ENCODE results near the gene PRPSAP1.
A peak's percentile ranks its signal among the peaks of the same experiment; 100 is the strongest.
"Not testable (repeated sequence)": the region's sequence is repeated elsewhere in the genome, so short reads cannot be mapped to it uniquely, and the experiment has no call there.

PRPSAP1 gene

DNA sequence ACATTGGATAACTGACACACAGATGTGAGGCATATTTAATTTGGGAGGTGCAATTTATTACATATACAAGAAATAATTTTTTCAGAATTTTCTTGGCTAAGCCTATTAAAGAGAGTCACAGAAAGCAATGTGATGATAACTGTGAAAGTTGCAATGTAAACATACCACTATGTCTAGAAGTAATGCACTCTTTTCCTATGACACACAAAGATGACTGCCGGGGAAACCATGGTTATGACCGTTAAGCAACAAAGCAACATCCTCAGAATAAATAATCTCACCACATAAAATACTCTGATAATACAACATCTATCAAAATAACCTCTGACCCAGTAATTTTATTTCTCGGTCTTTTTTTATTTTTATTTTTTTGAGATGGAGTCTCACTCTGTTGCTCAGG, 35.1 kb downstream of the PRPSAP1 start:
- no peak for DNase-seq (ENCODE audit: low read depth in 2 of 2)

DNA sequence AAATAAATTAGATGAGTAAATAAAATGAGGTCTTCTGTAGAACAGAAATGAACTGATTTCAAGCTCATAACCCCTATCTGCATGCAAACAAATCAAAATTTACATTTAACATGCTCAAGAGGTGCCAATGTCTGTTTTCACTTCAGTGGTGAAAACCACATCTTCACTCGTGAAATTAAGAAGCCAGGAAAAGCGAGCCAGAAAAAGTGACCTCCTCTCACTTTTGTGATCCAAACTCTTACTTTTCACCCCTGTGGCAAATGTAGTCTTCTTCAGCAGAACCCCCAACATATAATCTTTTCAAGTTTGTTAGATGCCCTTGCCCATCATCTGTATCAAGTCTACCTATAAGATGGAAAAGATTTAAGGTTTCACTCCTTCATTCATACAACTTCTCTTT, 36.2 kb downstream of the PRPSAP1 start:
- DNase-seq (ENCODE audit: low read depth in 2 of 2) = no peak

DNA sequence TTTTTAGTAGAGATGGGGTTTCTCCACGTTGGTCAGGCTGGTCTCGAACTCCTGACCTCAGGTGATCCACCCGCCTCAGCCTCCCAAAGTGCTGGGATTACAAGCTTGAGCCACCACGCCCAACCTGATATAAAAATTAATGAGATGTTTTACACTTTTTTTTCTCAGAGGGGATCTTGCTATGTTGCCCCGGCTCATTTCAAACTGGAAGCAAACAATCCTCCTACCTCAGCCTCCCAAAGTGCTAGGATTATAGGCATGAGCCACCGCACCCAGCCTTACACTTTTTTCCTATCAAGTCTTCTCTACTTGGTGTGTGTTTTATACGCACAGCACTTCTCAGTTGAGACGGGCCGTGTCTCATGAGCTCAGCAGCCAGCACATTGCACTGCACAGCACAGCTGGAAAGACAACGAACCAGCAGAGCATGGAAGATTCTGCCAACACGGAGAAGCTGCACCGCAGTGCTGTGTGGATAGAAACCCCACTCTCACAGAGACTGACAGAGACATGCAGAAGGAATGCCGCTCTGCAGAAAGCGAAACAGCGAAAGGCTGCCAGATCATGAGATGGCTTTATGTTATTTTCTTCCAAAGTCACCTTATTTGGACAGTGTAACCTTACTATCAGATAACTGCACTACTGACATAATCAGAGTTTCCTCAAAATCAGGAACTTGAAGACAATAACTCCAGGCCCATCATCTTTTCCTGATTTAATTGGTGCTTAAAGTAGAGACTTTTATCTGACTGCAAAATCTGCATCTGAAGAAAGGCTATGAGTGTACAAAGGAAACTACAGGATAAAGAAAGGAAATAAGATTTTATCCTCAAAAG, 39.1 kb downstream of the PRPSAP1 start:
- DNase-seq (ENCODE audit: low read depth in 2 of 2) = no peak

DNA sequence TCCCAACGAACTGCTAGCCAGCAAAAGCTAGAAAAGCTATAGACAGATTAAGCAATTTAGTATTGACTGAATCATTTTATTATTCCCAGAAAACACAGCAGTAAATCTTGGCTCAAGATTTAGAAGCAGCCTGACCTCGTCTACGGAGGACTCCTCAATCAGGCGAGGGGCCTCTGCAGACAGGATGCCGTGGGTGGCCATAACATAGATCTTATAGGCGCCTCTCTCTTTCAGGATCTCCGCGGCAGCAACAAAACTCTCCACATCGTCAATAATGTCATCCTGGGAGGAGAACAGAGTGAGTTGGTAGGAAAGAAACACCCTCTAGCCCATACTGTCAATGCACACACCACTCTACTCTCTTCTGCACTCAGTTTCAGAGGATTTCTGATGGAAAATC, 41.0 kb downstream of the PRPSAP1 start:
- DNase-seq (ENCODE audit: low read depth in 2 of 2) = no peak

DNA sequence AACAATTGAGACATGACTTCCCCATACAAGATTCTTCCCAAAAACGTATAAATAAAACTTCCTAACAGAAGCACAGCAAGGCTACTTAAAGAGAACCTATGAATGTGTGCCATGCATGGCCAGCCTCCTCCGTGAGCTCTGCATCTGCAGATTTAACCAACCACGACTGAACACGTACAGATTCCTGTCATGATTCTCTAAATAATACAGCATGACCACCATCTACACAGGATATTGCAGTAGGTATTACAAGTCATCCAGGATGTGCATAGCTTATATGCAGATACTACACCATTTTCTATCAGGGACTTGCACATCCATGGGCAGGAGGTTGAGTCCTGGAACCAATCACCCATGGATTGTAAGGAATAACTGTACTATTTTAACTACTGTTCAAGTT, 44.3 kb downstream of the PRPSAP1 start:
- DNase-seq (ENCODE audit: low read depth in 2 of 2) = no peak

DNA sequence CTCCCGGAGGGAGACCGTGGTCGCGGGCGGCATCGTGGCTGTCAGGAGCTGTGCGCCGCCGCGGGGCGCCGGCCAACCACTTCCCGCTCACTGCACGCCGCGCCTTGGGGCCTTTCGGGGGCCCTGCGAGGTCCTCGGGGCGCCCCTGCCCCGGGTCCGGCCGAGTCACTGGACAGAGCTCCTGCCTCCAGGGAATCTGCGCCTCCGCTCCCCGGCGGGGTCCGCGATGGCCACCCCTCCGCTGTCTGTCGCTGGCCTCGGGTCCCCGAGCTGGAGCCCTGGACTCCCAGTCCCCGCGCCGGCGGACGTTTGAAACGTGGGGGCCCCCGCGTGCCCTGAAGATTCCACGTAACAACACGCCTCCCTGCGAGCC, 45.8 kb downstream of the PRPSAP1 start, which contains the start of gene QRICH2:
TSS of gene QRICH2 (minus strand) at position 311 of the 373 bp plus-strand sequence. CDS start at position 33, 278 bp downstream.
- no peak for DNase-seq (ENCODE audit: low read depth in 2 of 2)

DNA sequence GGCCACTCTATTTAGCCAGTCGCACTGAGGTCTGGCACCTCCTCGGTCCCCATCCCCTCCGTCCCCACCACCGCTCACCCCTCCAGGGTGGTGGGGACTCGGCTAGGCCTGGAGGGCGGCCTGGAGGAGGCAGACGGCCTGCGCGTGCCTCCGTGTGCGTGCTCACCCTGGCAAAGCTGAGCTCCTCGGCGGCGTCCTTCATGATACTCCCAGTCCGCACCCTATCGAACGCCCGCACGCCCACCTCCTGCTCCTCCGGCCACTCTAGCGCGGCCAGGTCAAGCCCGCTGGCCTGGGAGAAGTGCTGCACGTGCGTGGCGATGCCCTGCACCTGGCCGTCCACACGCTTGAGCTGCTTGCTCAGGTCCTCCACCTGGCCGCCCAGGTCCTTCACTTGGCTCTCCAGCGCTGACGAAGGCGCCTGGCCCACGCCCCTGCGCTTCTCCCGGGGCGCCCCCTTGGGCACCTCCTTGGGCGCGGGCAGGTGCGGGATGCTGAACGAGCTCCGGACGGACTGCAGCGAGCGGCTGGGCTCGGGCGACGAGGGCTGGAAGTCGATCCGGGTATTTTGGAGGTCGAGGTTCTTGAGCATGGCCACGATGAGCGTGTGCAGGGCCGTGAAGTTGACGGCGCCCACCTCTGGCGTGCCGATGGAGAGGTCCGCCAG, 46.3 kb downstream of the PRPSAP1 start:
- DNase-seq (ENCODE audit: low read depth in 2 of 2) = no peak

DNA sequence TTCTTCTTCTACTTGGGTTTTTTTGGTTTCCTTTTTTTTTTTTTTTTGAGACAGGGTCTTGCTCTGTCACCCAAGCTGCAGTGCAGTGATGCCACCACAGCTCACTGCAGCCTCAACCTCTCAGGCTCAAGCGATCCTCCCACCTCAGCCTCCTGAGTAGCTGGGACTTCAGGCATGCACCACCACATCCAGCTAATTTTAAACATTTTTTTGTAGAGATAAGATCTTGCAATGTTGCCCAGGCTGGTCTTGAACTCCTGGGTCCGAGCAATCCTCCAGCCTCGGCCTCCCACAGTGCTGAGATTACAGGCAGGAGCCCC, 48.6 kb downstream of the PRPSAP1 start:
- not testable (repeated sequence) for DNase-seq (ENCODE audit: low read depth in 2 of 2)

DNA sequence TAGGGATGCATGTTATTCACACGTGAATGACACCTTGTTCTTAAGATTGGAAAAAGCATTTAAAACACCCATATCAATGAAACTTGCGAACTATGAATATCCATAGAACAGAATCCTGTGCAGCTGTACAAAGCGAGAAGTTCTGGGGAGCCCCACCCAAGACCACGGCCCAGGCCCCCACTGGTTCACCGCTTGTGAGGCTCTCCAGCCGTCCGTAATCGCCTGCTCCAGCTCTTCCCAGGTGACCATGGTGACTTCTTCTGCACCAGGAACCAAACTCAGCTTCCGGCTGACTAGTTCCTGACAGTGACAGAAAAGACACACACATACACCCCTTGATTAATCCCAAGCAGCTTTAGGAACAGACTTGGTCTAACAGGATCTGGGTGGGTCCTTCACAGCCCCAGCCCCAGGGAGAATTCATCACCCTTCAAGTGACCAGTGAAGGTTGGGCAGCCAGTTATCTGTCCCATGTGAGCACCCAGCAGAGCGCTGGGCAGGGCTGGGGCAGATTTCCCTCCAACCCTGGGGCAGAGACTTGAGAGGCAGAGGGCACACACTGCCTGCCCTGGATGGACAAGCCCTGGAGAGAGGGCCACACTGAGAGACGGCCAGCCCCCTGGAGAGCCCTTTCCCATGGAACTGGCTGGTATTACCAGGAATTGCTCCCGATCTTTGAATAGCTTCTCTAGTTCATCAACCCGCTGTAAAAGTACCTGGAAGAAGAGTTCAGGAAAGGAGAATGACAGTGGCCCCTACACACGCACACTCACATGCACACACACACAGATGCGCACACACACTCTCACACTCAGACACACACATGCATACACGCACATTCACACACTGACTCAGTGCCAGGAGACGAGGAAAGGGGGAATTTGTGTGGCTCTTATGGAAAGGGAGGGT, 49.2 kb downstream of the PRPSAP1 start:
- no peak for DNase-seq (ENCODE audit: low read depth in 2 of 2)

DNA sequence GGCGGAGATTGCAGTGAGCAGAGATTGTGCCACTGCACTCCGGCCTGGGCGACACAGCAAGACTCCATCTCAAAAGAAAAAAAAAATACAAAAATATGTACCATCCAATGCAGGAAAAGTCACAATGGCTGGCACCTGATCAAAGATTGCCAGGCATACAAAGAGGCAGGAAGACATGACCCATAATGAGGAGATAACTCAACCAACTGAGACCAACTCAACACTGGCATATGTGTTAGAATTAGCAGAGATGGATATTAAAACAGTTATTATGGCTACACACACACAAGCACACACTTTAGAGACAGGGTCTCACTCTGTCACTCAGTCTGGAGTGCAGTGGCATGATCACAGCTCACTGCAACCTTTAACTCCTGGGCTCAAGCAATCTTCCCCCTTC, 56.3 kb downstream of the PRPSAP1 start:
- no peak for DNase-seq (ENCODE audit: low read depth in 2 of 2)

DNA sequence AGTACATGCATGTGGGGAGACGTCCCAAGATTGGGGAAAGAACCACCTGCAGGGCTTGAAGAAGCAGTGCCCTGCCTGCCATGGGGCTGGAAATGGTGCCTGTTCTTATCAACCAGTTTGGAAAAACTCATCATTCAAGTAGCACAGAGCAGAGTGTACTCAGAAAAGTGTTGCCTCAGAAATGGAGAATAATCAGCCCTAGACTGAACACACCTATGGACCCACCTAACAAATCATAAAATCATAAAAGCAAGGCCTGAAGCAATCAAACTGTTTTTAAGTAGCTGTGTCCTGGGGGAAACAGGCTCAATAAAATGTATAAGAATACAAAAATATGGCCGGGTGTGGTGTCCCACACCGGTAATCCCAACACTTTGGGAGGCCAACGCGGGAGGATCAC, 56.8 kb downstream of the PRPSAP1 start:
- DNase-seq (ENCODE audit: low read depth in 2 of 2) = no peak

DNA sequence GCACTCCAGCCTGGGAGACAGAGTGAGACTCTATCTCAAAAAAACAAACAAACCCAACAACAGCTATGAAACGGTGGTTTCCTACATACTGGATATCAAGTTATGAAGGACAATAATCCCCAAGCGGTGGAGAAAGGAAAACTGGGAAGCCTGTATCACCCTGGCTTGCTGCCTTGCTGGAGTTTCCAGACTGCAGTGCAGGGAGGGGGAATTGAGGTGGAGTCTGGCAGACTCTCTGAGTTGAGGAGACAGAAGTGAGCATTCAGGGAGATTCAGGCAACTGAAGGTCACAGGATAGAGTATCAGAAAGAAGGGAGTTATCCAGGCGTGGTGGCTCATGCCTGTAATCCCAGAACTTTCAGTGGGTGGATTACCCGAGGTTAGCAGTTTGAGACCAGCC, 57.5 kb downstream of the PRPSAP1 start:
- no peak for DNase-seq (ENCODE audit: low read depth in 2 of 2)

DNA sequence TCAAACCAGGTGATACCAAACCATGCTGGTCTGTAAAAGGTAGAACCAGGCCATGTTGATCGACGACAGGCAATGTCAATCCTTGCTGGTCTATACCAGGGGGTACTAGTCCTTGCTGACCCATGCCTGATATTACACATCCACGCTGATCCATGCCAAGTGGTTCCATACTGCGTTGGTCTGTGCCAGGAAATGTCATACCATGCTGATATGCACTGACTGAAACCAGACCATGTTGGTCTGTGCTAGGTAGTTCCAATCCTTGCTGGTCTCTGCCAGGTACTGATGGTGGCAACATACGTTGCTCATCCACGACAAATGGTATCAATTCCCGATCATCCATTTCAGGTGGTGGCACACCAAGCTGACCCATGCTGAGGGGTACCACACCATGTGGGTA, 60.6 kb downstream of the PRPSAP1 start:
- DNase-seq (ENCODE audit: low read depth in 2 of 2) = no peak

DNA sequence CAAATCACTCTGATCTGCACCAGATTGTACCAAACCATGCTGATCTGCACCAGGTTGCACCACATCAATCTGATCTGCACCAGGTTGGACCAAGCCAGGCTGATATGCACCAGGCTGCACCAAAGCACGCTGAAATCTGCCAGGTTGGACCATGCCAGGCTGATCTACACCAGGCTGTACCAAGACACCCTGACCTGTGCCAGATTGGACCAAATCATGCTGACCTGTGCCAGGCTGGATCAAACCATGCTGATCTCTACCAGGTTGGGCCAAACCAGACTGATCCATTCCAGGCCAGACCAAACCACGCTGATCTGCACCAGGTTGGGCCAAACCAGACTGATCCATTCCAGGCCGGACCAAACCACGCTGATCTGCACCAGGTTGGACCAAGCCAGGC, 61.1 kb downstream of the PRPSAP1 start:
- DNase-seq (ENCODE audit: low read depth in 2 of 2) = no peak

DNA sequence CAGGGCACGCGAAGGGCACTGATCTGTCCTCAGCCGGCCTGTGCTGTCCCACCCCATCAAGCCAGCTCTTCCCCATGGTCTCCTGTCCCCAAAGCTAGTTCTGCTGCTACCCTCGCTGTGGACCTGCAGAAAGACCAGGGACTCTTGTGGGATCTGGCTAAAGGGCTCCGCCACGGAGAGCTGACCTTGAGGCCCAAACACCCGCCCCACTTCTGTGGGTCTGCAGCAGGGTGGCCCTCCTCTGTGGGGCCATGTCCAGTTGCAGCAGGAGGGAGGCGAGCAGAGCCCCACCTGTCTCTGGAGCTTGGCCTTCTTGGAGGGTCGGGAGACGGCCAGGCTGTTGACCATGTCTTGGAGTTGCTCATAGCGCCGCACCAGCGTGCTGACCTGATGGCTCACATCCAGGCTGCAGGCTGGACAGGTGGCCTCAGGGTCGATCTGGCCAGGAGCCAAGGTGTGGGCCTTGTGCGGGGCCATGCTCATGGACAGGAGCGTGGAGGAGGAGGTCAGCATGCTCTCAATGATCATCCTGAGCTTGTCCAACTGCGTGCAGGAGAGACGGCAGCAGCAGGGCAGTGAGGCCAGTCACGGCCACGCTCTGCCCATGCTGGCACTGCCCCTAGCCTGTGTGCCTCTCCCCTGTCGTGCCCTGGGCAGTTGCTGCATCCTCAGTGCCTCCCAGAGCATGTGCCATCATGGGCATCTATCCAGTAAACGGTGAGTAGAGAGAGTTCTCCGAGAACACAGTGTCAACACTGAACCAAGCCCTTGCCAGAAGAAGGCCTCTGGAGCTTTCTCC, 71.9 kb downstream of the PRPSAP1 start:
- no peak for DNase-seq (ENCODE audit: low read depth in 2 of 2)

DNA sequence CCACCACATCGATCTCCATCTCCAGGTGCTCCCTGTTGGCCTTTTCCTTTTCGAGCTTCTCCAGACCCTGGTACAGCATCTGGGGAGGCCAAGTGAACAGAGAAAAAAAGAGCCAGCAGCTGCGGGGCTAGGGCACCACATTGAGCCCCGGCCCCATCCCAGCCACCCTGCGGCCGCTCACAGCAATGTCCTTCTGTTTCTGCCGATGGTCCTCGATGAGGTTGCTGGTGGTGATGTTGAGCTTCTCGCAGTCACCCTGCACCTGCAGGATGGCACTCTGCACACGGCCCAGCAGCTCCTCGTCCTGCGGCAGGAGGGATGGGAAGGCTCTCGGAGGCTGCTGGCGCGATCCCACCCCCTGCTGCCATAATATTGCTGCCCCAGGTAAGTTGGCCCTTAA, 73.1 kb downstream of the PRPSAP1 start:
- no peak for DNase-seq (ENCODE audit: low read depth in 2 of 2)

DNA sequence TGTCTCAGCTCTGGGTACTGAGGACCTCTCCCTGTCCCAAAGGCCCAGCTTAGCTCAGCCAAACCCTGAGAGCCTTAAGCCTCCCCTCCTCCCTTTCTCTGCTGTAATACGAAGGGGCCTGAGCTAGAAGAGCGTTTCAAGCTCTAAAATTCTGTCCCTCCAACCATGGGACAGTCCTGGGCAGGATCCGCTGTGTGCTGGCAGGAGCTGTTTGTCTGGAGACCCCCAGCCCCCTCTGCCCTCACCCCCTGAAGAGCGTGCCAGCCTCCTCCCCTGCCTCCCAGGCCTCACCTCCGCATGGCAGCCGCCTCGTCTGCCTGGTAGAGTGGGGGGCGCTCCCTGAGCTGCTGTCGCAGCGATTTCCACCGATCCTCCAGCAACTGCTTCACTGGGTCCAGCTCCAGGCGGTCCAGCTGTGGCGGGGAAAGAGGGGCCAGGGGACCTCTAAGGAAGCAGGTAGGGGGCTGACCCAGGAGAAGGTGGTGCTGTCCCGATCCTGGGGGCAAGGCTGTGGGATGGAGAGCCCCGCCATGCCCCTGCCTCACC, 73.9 kb downstream of the PRPSAP1 start:
- no peak for DNase-seq (ENCODE audit: low read depth in 2 of 2)

DNA sequence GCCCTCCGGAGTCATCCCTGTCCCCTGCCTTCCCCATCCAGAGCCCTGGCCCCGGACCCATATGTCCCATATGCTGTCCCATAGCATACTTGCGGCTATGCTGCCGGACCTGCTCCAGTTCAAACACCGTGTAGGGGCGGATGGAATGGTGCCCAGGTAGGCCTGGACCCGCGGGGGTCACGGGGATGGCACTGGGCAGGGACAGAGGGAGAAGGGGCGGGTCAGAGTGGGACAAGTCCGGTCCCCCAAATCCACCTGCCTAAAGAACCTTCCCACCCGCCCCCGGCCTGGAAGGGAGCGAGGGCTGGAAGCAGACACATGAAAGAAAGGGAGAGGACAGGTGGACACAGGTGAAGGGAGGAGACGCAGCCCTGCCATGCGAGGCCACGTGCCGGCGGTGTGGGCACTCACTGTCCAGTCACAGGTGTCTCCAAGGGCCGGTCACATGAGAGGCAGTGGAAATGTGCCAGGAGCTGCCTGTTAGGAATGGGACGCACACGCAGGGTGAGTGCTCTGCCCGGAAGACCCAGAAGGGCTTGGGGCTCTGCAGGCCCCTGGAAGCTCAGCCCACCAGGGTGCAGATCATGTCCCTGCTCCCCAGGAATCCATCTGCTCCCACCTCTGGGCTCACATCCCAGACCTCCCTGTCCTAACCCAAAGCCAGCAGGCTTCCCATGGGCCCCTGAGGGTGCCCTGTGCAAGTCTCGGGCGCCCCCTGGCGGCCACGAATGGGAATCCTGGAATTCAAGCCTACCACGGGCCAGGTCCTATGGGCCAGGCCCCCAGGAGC, 74.6 kb downstream of the PRPSAP1 start:
- DNase-seq (ENCODE audit: low read depth in 2 of 2) = peak in 1 of 2 donors; percentile 77

DNA sequence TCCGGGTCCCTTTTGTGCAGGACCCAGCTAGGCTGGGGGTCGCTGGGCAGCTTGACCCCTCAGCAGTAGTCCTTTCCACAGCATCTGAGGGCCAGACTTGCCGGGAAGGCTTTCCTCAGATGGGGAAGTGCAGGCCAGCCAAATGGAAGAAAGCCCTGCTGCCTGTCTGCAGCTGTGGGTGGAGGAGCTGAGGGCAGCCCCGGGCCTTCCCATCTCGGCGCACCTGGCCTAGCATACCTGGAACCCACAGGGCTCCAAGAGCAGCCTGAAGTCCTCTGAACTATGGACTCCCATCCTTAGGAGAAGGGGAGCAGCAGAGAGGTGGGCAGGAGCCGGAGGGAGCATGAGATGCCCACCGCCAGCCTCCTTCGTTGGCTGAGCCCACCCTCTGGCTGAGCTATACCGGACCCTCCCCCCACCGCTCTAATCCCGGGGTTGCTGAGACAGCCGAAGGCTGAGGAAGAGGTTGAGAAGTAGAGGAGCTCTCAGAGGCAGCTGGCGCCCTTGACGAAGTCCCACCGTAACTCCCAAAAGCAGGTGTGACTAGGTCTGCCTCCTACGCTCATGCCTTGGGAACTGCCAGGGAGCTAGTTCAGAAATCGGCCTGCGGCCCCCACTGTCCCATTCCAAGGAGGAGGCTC, 75.3 kb downstream of the PRPSAP1 start:
- DNase-seq (ENCODE audit: low read depth in 2 of 2) = no peak

Measured in stimulated activated CD4-positive, alpha-beta T cell treated with anti-CD3 and anti-CD28 coated beads, Interleukin-15, amount 100 ng/mL, for 48 hours (primary cell).